Thyroid gland (tissue), 4 donors: ENCODE measurements around the gene LARGE1. TPM values are rescaled to one million over a fixed set of nuclear protein-coding genes. Genes with fewer than 3 reads are reported as not detected.

Source experiments
- DNase-seq, 2 donors: peaks; one replicate each; pipeline ENCODE4 v3.0.0-alpha.2; 2019
- H3K27ac ChIP-seq, 3 donors: fragments of 200-600 bp; sonication (generic); 1 replicate in 2 of 3; 2 replicates in 1 of 3; pipeline ENCODE4 v1.5.1; 2016 to 2019; ENCODE audit warnings: mild to moderate bottlenecking in 1 of 3, moderate library complexity in 1 of 3
- H3K27me3 ChIP-seq: fragments of 200-600 bp; sonication (generic); one replicate; pipeline ENCODE4 v1.5.1; 2019
- H3K36me3 ChIP-seq, 2 donors: fragments of 200-600 bp; sonication (generic); one replicate each; pipeline ENCODE4 v1.5.1; 2016 to 2019
- H3K4me1 ChIP-seq, 2 donors: fragments of 200-600 bp; sonication (generic); one replicate each; pipeline ENCODE4 v1.5.1; 2017 to 2019
- H3K4me3 ChIP-seq, 3 donors: fragments of 200-600 bp; sonication (generic); replicated peaks in 1 of 3; 1 replicate in 2 of 3; 2 replicates in 1 of 3; pipeline ENCODE4 v1.5.1; 2016; ENCODE audit warnings: mild to moderate bottlenecking in 1 of 3
- H3K9me3 ChIP-seq: fragments of 200-600 bp; sonication (generic); one replicate; pipeline ENCODE4 v1.5.1; 2017
- POLR2A ChIP-seq, 2 donors: fragments of 450-650 bp; IDR thresholded peaks; one replicate each; pipeline ENCODE4 v1.6.1; 2017; ENCODE audit warnings: antibody characterized with exemption in 2 of 2, mild to moderate bottlenecking in 2 of 2, moderate library complexity in 1 of 2
- WGBS, 2 donors: methylation state at CpG; one replicate each; pipeline ENCODE4 v1.1.5; 2017; 5-methylcytosine and 5-hydroxymethylcytosine counted together
- intact Hi-C: fragments of 100-400 bp; cut with DNase I; formaldehyde crosslinking; loops from one replicate; pipeline ENCODE4 v1.15.1; 2023
- total RNA-seq, 4 donors: library from RNA; depleted of rRNA; stranded (reverse); fragments of >200 nt; gene quantifications; one replicate each; pipeline ENCODE4 v1.2.3, GENCODE V29; 2016
- TF ChIP-seq, protein P1 (sequence below), 6 experiments: fragments of 200-600 bp in 3 of 6; fragments of 450-650 bp in 3 of 6; sonication (generic) in 3 of 6; IDR thresholded peaks; one replicate each; pipeline ENCODE4 v1.5.1; 2016 to 2019; ENCODE audit warnings: antibody characterized with exemption in 6 of 6, mild to moderate bottlenecking in 2 of 6, inconsistent platforms in 1 of 6, moderate library complexity in 1 of 6

Gene LARGE1
- total RNA-seq, 4 donors from 2014 or later: 13.6 to 16.3 (median 15.1) TPM

GRCh38 chr22:33726294-33726734 lies 194.0 kb downstream of the LARGE1 start:
- intact Hi-C loops: no loop called here
- H3K4me1 ChIP-seq: no peaks in the 10 kb centered on the region
- no peak for DNase-seq
- no peaks in the 10 kb centered on the region for H3K9me3 ChIP-seq
- no peak overlapping the region for H3K4me3 ChIP-seq
- 75 to 96% methylated on average over 3 of the region's 3 CpGs for WGBS, 2 donors
- TF ChIP-seq, protein P1, sequence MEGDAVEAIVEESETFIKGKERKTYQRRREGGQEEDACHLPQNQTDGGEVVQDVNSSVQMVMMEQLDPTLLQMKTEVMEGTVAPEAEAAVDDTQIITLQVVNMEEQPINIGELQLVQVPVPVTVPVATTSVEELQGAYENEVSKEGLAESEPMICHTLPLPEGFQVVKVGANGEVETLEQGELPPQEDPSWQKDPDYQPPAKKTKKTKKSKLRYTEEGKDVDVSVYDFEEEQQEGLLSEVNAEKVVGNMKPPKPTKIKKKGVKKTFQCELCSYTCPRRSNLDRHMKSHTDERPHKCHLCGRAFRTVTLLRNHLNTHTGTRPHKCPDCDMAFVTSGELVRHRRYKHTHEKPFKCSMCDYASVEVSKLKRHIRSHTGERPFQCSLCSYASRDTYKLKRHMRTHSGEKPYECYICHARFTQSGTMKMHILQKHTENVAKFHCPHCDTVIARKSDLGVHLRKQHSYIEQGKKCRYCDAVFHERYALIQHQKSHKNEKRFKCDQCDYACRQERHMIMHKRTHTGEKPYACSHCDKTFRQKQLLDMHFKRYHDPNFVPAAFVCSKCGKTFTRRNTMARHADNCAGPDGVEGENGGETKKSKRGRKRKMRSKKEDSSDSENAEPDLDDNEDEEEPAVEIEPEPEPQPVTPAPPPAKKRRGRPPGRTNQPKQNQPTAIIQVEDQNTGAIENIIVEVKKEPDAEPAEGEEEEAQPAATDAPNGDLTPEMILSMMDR (IDR thresholded peaks at IDR 0.05): no peak
- TF ChIP-seq POLR2A (IDR thresholded peaks at IDR 0.05): no peak
- no peaks in the 10 kb centered on the region for H3K36me3 ChIP-seq
- no peaks in the 10 kb centered on the region for H3K27me3 ChIP-seq
- H3K27ac ChIP-seq: no peak overlapping the region

GRCh38 chr22:33723915-33724314 lies 196.4 kb downstream of the LARGE1 start:
- Histone ChIP-seq H3K9me3 (no peaks in the 10 kb centered on the region), H3K4me1 (no peaks in the 10 kb centered on the region), H3K27ac (no peak overlapping the region), H3K27me3 (no peaks in the 10 kb centered on the region), H3K4me3 (no peak overlapping the region), H3K36me3 (no peaks in the 10 kb centered on the region)
- 83 to 86% methylated on average over 11 of the region's 11 CpGs for WGBS, 2 donors
- no peak for TF ChIP-seq POLR2A (IDR thresholded peaks at IDR 0.05)
- TF ChIP-seq, protein P1 (IDR thresholded peaks at IDR 0.05): no peak
- intact Hi-C loops: no loop called here
- DNase-seq: no peak

GRCh38 chr22:33722816-33723215 lies 197.5 kb downstream of the LARGE1 start:
- WGBS, 2 donors: 90 to 91% methylated on average over 9 of the region's 9 CpGs
- no peaks in the 10 kb centered on the region for H3K9me3 ChIP-seq
- DNase-seq: no peak
- no peaks in the 10 kb centered on the region for H3K27me3 ChIP-seq
- intact Hi-C loops: no loop called here
- H3K4me1 ChIP-seq: no peaks in the 10 kb centered on the region
- H3K4me3 ChIP-seq: no peak overlapping the region
- no peak overlapping the region for H3K27ac ChIP-seq
- no peak for TF ChIP-seq POLR2A (IDR thresholded peaks at IDR 0.05)
- TF ChIP-seq, protein P1 (IDR thresholded peaks at IDR 0.05): no peak
- H3K36me3 ChIP-seq: no peaks in the 10 kb centered on the region

GRCh38 chr22:33720166-33720878 lies 200.0 kb downstream of the LARGE1 start:
- TF ChIP-seq, protein P1 (IDR thresholded peaks at IDR 0.05): no peak
- TF ChIP-seq POLR2A (IDR thresholded peaks at IDR 0.05): no peak
- no peak for DNase-seq
- H3K27me3 ChIP-seq: no peaks in the 10 kb centered on the region
- H3K9me3 ChIP-seq: no peaks in the 10 kb centered on the region
- no peaks in the 10 kb centered on the region for H3K36me3 ChIP-seq
- intact Hi-C loops: no loop called here
- H3K4me3 ChIP-seq: no peak overlapping the region
- H3K27ac ChIP-seq: no peak overlapping the region
- WGBS, 2 donors: 94 to 96% methylated on average over 9 of the region's 9 CpGs
- no peaks in the 10 kb centered on the region for H3K4me1 ChIP-seq

- Histone ChIP-seq H3K27ac (no peak overlapping the region), H3K4me3 (no peak overlapping the region), H3K9me3 (no peaks in the 10 kb centered on the region), H3K4me1 (no peaks in the 10 kb centered on the region), H3K36me3 (no peaks in the 10 kb centered on the region), H3K27me3 (no peaks in the 10 kb centered on the region)
- WGBS, 2 donors: 91 to 94% methylated on average over 5 of the region's 5 CpGs
- no peak for DNase-seq
- TF ChIP-seq, protein P1 (IDR thresholded peaks at IDR 0.05): no peak
- TF ChIP-seq POLR2A (IDR thresholded peaks at IDR 0.05): no peak
- intact Hi-C loops: no loop called here
Measured at GRCh38 chr22:33717694-33718396, 202.4 kb downstream of the LARGE1 start.
